Lower lobe of right lung (tissue), 2 donors: Measurements from ENCODE around the gene SENP2. TPM values are rescaled to one million over a fixed set of nuclear protein-coding genes. Genes with fewer than 3 reads are reported as not detected.
A peak's percentile ranks its signal among the peaks of the same experiment; 100 is the strongest.
"Not testable (repeated sequence)": the region's sequence is repeated elsewhere in the genome, so short reads cannot be mapped to it uniquely, and the experiment has no call there.

Source experiments
- ATAC-seq, 2 donors: fragments of 200-7000 bp; cut with Tn5 transposase; one replicate each; pipeline ENCODE4 v1.9.1; 2020 to 2022; ENCODE audit warnings: mild to moderate bottlenecking in 2 of 2, moderate library complexity in 2 of 2
- DNase-seq: peaks from one replicate; pipeline ENCODE4 v3.0.0-alpha.2; 2020
- H3K27ac ChIP-seq: fragments of 200-600 bp; one replicate; pipeline ENCODE4 v1.8.0; 2022
- H3K27me3 ChIP-seq: fragments of 200-600 bp; one replicate; pipeline ENCODE4 v1.8.0; 2022; ENCODE audit warnings: low read depth
- H3K36me3 ChIP-seq: fragments of 200-600 bp; one replicate; pipeline ENCODE4 v1.8.0; 2022; ENCODE audit warnings: mild to moderate bottlenecking
- H3K4me1 ChIP-seq: fragments of 200-600 bp; one replicate; pipeline ENCODE4 v1.8.0; 2022
- H3K4me3 ChIP-seq: fragments of 200-600 bp; one replicate; pipeline ENCODE4 v1.8.0; 2022; ENCODE audit warnings: mild to moderate bottlenecking
- H3K9me3 ChIP-seq: fragments of 200-600 bp; one replicate; pipeline ENCODE4 v1.8.0; 2022
- CTCF ChIP-seq: fragments of 200-600 bp; IDR thresholded peaks from one replicate; pipeline ENCODE4 v1.8.0; 2022; ENCODE audit warnings: antibody characterized with exemption, mild to moderate bottlenecking
- intact Hi-C: fragments of 100-400 bp; cut with DNase I; formaldehyde crosslinking; loops from one replicate; pipeline ENCODE4 v1.11.0; 2022
- total RNA-seq: library from RNA; stranded (reverse); fragmentation: NEBNext Ultra II Directional; extraction: Animal tissue kit (Norgen Biotek cat#: 25700); gene quantifications from one replicate; pipeline ENCODE4 v1.2.1, GENCODE V29; 2021
- donor health status: DM: no; HTN: yes; CAD: no; lungs with severe emphysema.

Gene SENP2
- total RNA-seq, 1 donor from 2014 or later = 36.5 TPM

- peaks cover 49% of the 10 kb centered on the region for H3K4me1 ChIP-seq
- no peak for TF ChIP-seq CTCF
- no peak overlapping the region for H3K4me3 ChIP-seq
- peak overlapping the region; percentile 76 for H3K27ac ChIP-seq
- ATAC-seq (no peak), DNase-seq (no peak)
- peaks cover 19% of the 10 kb centered on the region for H3K36me3 ChIP-seq
- H3K9me3 ChIP-seq = no peaks in the 10 kb centered on the region
- intact Hi-C loops = no loop called here
- no peaks in the 10 kb centered on the region for H3K27me3 ChIP-seq
Observed at GRCh38 chr3:185657691-185658503, 71.8 kb downstream of the SENP2 start.

- peak; percentile 72 to 81 for ATAC-seq
- no peaks in the 10 kb centered on the region for H3K9me3 ChIP-seq
- intact Hi-C loops = no loop called here
Observed at GRCh38 chr3:185658504-185658912, 72.4 kb downstream of the SENP2 start.

GRCh38 chr3:185658943-185659342 lies 72.8 kb downstream of the SENP2 start:
- no peaks in the 10 kb centered on the region for H3K27me3 ChIP-seq
- peak in 1 of 2 donors; percentile 3 for ATAC-seq
- no peak overlapping the region for H3K4me3 ChIP-seq
- no peak for DNase-seq
- intact Hi-C loops = no loop called here
- peaks cover 49% of the 10 kb centered on the region for H3K4me1 ChIP-seq
- no peak for TF ChIP-seq CTCF
- H3K9me3 ChIP-seq = no peaks in the 10 kb centered on the region
- H3K36me3 ChIP-seq = peaks cover 16% of the 10 kb centered on the region
- peak overlapping the region; percentile 68 for H3K27ac ChIP-seq

More at GRCh38 chr3:185658504-185658912, 72.4 kb downstream of the SENP2 start:
- Histone ChIP-seq H3K4me1 (peaks cover 49% of the 10 kb centered on the region), H3K27me3 (no peaks in the 10 kb centered on the region), H3K4me3 (no peak overlapping the region), H3K36me3 (peaks cover 19% of the 10 kb centered on the region), H3K27ac (peak overlapping the region; percentile 76)
- TF ChIP-seq CTCF = no peak
- no peak for DNase-seq

- H3K4me3 ChIP-seq = no peak overlapping the region
- ATAC-seq (peak; percentile 85 to 89), DNase-seq (peak; percentile 84)
- no peaks in the 10 kb centered on the region for H3K27me3 ChIP-seq
- H3K4me1 ChIP-seq = peaks cover 49% of the 10 kb centered on the region
- peak overlapping the region; percentile 68 for H3K27ac ChIP-seq
- intact Hi-C loops = no loop called here
- peak; percentile 98 for TF ChIP-seq CTCF
- no peaks in the 10 kb centered on the region for H3K9me3 ChIP-seq
- H3K36me3 ChIP-seq = peaks cover 8% of the 10 kb centered on the region
Observed at GRCh38 chr3:185659942-185660921, 74.1 kb downstream of the SENP2 start.

- DNase-seq, intact Hi-C loops, H3K27me3 ChIP-seq, ATAC-seq, H3K36me3 ChIP-seq, H3K9me3 ChIP-seq, H3K27ac ChIP-seq, H3K4me3 ChIP-seq: not testable (repeated sequence)
- peaks cover 41% of the 10 kb centered on the region for H3K4me1 ChIP-seq
Observed at GRCh38 chr3:185661296-185661695, 75.2 kb downstream of the SENP2 start.
